ELR (cell line): Measurements from ENCODE around the gene COL12A1.

ENCODE experiments used
- DNase-seq: peaks from one replicate; pipeline ENCODE4 v3.0.0-alpha.2; 2015; ENCODE audit warnings: low read depth

The COL12A1 gene

DNA sequence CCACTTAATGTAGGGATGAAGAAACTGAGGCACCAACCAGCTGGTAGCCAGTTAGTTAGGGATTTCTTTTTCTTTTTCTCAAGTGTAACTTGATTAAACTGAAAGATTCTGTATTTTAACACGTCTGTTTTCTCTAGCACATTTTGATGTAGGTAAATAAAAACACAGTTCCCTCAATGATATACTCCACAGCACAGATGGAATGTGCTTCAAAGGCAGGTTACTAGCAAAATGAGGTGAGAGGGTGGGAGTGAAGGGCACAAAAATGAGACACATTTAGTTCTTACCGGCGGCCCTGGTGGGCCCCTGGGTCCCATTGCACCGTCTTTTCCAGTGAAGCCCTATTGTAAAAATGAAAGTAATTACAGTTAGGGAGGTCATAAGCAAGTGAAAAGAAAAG lies 108.9 kb downstream of the COL12A1 start:
- no peak for DNase-seq

DNA sequence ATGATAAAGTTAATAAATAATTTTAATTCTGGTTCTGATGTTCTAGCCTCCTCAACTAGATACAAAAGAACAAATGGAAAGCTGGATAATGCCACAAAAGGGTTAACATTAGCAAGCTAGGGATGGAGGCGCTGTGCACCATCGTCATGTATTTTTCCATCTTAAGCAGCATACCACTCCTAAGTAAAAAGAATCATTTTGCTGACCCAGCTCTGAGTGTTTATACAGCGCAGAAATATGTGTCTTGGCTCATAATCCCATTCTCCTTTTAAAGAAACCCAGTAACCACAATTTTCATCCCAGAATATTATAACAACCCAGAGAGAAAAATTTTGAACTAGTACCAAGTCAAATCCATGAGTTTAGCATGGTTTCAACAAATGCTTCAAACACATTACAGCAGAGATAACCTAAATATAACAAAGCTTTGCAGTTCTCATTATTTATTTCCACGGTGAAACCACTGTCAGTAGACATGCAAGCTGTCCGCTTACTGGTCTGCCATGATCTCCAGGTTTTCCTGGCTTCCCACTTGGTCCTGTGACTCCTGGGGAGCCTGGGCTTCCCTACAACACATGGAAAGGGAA lies 111.1 kb downstream of the COL12A1 start:
- DNase-seq, result peak; percentile 18

DNA sequence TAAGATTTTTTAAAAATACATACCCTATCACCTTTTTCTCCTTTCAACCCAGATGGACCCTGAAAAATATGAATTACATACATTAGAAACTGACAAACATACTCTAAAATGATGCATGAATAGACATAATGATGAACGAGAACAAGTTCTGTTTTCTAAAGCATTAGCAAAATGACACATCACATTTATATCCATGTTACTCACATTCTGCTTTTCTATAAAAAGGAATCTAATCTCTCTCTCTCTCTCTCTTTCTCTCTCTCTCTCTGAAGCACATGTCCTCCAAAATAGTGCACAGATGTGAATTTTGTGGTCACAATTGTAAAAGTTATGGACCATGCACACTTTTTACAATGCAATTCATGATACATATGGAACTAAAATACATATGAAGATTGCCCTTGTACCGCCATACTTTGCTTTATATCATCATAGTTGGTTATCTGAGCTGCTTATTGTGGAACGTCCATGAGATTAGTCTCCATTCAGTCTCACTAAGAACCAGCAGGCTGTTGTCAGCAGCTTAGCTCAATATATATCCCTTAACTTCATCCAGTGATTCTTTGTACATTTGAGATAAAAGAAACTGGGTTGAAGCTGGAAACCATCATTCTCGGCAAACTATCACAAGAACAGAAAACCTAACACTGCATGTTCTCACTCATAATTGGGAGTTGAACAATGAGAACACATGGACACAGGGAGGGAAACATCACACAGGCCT lies 114.2 kb downstream of the COL12A1 start:
- no peak for DNase-seq

DNA sequence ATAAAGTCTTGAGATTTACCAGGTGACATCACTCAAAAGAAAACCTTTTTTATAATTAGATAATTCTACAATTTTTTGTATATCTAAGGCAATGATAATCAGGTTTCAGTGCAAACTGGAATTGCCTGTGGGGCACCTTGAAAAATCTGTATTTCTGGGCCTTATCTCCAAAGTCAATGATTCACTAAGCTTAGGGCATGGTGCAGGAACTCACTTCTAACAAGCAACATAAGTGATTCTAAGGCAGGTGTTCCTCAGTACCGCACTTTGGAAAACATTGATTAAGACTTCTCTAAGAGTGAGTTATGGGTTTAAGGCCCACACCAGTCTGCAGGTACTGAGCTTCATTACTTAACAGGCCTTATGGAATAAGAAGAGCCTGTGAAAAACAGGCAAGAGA lies 115.3 kb downstream of the COL12A1 start:
- DNase-seq, result no peak

DNA sequence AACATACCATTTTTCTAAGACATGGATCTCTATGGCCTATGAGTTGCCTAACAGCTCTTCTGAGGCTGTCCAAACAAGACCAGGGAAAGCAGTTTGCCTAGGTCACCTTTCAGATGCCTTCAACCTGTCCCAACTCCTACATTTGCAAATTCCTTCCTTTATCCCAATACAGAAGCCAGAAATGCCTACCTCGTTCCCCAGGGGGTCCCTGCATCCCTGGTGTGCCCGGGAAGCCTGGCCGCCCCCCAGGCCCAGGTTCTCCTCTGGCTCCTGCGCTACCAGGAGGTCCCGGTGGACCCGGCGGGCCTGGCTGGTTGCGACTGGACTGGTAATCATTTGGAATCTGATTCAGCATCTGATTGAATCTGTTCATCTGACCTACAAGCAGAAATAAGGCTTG lies 115.9 kb downstream of the COL12A1 start:
- no peak for DNase-seq

DNA sequence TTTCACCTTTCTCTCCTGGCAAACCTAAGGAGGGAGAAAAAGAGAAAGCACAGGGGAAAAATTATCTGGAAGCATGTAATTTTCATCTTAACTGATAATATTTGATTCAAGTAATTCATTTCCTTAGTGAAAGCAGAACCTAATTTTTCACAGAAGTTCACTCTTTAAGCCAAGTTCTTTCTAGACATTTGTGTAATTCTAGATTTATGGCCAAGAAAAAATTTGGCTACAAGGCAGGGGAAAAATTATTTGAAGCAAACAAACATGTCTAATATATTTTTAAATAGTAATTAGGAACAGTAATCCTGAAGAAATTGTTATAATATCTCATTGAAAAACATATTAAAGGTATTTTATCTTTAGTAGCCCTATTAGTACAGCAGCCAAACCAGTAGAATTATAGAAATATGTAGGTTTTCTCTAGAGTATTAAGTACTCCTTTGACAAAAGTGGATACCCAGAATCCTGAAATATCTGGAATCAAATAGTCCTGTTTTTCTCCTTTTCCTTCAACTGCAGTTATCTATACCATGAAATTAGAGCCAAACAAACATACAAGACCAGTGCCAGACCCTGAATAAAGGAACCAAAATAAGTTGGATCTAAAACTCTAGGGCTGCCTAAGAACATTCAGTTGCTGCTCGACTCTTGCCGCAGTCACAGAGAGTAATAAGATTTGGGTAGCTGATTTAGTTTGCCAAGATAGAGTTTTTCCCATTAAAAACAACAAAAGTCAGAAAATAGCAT lies 116.5 kb downstream of the COL12A1 start:
- DNase-seq, result no peak

DNA sequence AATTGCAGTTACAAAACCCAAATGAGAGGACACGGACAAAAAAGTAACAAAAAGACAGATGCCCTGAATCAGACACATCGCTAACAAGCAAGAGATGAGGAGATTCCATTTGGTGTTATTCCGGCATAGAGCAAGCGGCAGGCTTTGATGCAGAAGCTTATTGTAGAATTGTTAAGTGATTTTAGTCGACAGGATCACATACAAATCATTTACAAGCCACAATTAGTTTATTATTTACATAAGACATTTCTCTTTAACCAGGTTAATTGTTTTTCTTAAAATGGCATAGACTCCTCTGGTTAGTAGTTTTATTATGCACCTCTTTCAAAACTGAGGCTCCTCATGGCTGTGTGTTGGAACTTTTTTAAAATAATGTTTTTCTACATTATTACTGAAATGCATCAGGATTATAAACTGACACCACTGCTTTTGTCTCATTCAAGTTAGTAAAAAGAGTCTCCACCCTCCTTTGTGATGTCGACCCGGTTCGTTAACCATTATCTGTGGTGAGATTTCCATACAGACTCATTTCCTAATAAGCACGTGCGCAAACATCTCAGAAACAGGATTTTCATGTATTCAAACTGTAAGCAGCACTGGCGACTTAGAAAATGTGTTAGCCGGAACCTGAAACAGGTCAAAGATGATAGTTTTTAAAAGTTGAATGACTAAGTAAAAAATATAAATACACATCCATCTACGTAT lies 119.8 kb downstream of the COL12A1 start:
- DNase-seq, result no peak

DNA sequence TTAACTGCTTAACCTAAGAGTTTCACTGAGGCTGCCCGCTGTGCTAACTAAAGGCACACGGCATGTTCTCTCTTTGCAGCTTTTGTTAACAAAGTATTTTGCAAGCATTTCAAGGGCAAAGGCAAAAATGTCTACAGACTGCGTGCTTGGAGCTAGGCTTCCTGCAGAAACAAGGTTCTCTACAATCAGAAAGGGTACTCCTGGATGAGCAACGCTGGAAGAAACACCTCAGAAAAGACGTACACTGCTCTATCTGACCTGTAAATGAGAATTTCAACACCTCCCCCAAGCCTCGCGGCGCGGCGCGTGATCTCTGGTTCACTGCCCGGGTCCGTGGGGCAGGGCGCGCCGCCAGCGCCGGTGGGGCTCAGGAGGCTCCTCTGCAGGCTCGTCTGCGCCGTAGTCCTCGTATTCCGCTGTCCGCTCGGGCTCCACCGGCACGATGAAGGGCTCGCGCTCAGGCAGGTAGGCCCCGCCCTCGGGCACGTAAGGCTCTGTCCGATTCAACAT lies 120.9 kb downstream of the COL12A1 start:
- DNase-seq, result no peak

DNA sequence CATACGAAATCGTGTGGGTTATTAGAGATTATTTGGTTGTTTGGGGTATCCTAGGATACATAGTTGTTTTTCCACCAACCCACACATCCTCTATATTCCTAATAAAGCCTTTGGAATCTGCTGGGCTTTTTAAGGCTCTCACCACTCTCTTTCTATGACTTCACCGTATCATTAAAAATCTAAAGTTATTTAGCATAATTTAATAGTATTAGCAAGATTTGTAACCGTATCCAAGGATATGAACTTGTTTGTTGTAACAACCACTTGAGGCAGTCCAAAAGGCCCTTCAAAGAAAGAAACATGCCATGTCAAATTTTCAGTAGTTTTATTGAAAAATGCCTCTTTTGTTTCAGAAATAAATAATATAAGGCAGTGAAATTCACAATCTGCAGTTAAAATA lies 121.8 kb downstream of the COL12A1 start:
- DNase-seq, result no peak

DNA sequence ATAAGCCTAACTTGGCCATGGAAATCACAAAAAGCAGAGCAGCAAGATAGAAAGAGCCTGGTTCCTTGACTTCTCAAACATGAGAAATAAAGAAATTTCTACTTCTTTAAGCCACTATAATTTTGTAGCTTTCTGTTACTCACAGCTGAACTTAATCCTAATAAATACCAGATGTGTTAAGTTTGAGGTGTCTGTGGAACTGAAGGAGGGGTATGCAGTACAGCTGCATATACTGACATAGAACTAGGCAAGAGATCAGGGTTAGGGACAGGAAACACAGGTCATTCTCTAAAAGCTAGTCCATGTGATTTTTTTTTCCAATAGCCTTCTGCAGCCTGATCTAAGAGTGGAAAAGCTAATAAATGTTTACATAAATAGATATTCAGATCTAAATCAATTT lies 123.9 kb downstream of the COL12A1 start:
- DNase-seq, result no peak

DNA sequence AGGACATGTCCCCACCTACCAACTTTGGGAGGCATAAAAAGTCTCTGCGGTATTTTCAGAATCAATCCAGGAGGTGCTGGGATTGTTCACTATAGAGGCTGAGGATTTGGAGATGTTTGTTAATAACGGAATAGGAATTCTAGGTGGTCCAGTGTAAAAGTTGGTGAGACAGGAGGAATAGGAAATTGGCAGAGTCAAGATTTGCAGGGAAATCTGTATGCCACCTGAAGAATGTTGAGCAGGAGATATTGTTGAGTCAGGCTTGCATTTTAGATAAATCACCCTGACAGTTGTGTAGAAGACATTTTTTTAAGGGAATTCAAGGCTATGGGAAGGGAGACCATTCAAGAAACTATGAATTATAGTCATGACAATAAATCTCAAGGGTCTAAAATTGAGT lies 124.8 kb downstream of the COL12A1 start:
- no peak for DNase-seq

DNA sequence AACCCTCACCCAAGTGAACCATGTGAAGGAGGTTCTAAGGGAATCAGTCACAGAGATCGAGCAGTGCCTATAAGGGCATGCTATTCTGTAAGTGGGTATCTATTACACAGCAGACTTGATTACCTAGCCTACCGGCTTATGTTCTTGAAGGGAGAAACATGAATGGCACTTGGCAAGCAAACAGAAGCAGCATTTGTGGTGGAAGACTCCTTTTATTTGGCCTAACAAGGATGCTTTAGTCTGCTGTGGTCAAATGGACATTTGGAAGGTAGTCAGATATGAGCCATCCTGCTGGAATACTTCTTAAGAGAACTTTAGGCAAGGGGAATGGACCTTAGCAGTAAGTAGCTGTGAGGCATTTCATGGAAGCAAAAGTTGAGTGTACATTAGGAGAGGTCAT lies 126.3 kb downstream of the COL12A1 start:
- no peak for DNase-seq

DNA sequence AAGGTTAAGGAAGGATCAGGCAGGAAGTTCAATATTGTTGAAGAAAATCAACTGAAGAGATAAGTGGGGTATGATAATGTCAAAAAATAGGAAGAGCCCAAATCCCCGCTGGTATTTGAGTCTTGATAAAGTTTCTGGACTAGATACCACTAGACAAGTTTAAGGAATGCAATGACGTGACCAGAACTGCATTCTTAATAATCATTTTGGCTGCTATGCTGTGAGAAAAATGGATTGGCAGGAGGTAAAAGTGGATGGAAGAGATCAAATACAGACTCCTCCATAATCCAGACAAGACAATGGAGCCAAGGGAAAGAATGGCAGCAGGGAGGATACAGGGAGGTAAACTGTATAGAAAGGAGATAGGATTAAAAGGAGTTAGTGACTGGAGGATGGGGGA lies 128.2 kb downstream of the COL12A1 start:
- DNase-seq, result no peak

DNA sequence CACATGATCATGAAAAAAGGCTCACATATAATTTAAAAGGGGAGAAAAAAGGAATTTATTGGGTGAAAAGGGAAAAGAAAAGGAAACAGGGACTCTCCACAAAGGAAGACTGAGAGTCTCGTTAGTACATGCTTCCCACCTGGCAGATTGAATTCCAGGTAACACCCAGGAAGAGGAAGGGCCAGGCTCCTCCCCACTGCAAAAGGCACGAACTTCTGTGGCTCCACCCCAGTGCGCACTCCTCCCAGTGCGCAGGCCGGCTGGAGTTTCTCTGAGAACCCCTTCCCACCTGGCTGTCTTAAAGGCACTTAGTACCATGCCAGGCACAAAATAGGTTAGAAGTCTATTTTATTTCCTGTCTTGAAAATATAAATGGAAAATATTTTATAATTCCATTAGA lies 129.8 kb downstream of the COL12A1 start:
- DNase-seq, result no peak

DNA sequence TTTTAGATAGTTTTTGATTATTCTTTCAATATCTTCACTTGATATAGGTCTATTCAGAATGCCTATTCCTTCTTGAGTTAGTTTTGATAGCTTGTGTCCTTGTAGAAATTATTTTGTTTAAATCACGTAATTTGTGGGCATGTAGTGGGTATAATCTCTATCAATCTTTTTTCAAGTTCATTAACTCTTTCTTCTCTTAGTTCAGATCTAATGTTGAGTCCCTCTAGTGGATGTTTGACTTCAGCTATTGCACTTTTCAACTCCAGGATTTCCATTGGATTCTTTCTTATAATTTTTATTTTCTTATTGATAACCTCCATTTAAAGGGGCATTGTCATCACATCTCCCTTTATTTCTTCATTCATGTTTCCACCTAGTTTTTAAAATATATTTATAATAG lies 135.6 kb downstream of the COL12A1 start:
- DNase-seq, result peak; percentile 12

DNA sequence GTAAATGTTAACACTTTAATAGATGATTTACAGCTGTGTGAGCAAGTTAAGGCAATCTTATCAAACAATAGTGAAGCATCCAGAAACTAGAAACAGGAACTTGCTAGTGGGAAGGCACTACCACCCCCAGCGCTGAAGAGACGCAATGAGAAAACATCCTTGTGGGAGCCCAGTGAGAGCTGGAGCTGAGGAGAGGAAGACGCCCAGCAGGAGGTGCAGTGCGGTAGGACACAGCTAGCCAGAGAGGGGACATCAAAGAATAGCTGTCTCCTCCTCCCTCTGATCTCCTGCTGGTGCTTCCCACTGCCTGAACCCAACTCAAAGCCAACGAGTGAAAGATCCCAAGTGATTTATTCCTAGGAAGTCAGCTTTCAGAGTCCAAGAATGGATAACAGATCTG lies 140.3 kb downstream of the COL12A1 start:
- DNase-seq, result peak; percentile 24

DNA sequence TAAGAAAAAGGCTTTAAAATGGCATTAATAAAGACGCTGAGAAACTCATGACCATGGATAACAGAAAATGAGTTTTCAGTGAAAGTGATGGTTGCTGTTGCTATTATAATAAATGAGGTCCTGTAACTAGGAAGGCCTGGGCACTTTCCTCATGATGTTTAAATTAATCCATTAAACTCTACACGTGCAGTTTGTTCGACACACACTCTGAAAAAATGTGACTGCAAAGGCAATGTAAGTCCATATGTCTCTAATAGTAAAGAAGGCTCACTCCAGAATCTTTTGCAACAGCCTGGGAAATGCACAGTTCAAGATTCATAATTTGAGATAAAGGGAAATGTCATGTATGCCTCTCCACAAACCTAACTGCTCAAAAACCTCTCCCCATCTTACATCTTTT lies 153.4 kb downstream of the COL12A1 start:
- DNase-seq, result no peak

DNA sequence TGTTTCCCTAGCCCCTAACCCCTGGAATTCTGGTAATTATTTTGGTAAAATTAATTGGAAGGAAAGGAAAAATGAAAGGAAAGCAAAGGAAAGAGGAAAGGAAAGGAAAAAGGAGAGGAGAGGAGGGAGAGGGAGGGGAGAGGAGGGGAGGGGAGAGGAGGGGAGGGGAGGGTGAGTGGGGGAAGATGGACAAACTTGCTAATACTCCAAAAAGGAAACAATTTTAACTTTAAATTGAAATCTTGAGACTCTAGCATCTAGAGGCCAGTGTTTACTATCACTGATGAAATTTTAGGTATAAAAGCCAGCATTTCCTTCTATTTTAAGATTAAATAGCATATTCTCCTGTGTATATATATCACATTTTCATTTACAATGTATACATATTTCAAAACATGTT lies 156.5 kb downstream of the COL12A1 start:
- no peak for DNase-seq

DNA sequence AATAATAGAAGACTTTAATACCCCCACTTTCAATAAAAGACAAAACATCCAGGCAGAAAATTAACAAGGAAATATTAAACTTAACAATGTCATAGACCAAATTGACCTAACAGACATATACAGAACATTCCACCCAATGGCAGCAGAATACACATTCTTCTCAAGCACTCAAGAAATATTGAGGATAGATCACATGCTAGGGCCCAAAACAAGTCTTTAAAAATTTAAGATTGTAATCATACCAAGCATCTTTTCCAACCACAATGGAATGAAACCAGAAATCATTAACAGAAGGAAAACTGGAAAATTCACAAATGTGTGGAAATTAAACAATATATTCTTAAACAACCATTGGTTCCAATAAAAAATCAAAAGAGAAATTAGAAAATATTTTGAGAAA lies 161.0 kb downstream of the COL12A1 start:
- no peak for DNase-seq

DNA sequence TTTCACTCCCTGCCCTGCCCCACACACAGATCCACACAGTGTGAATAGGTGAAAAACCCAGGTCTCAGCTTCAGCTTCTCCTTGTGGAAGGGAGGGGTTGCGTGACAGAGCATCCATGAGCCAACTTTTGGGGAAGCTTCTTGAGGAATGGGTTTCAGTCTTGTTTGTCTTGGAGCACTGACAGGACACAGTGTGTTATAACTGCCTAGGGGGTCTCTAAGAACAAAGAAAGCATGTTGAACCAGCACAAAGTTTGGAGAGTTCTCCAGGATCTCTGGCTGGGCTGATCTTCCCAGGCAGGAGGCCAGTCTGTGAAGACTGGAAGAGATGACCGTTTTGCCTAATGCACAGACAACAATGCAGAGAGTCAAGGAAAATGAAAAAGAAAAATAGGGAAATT lies 164.5 kb downstream of the COL12A1 start:
- DNase-seq, result no peak
